CD14-positive monocyte (primary cell): Measurements from ENCODE around the gene EME2. TPM values are rescaled to one million over a fixed set of nuclear protein-coding genes. Genes with fewer than 3 reads are reported as not detected.

ENCODE experiments used
- DNase-seq, 3 donors: peaks; one replicate each; pipeline ENCODE4 v3.0.0-alpha.2; 2011 to 2022
- H2AFZ ChIP-seq: 2 replicates; pipeline ENCODE4 v1.6.0; 2012; ENCODE audit warnings: mild to moderate bottlenecking, low read depth, low read length, inconsistent platforms; ENCODE audit not compliant: insufficient read depth, poor library complexity, severe bottlenecking
- H3K27ac ChIP-seq, 2 donors: 1 replicate in 1 of 2; 2 replicates in 1 of 2; pipeline ENCODE4 v1.5.1; 2012 to 2013; ENCODE audit warnings: low read length in 2 of 2, control low read depth in 1 of 2, inconsistent platforms in 1 of 2, low read depth in 1 of 2, mild to moderate bottlenecking in 1 of 2
- H3K27me3 ChIP-seq, 2 donors: one replicate each; pipeline versions ENCODE4 v1.6.0 to v1.6.1; 2011 to 2013; ENCODE audit warnings: low read length in 2 of 2; ENCODE audit not compliant: control insufficient read depth in 2 of 2, insufficient read depth in 2 of 2
- H3K36me3 ChIP-seq, 2 donors: replicated peaks in 1 of 2; 1 replicate in 1 of 2; 2 replicates in 1 of 2; pipeline versions ENCODE4 v1.5.1 to v1.6.1; 2012 to 2013; ENCODE audit warnings: low read length in 2 of 2, control low read depth in 1 of 2, inconsistent platforms in 1 of 2, mild to moderate bottlenecking in 1 of 2; ENCODE audit not compliant: insufficient read depth in 2 of 2, control insufficient read depth in 1 of 2
- H3K4me1 ChIP-seq, 2 donors: 1 replicate in 1 of 2; 2 replicates in 1 of 2; pipeline versions ENCODE4 v1.5.1 to v1.6.1; 2012 to 2013; ENCODE audit warnings: low read length in 2 of 2, control low read depth in 1 of 2, inconsistent platforms in 1 of 2, mild to moderate bottlenecking in 1 of 2, moderate library complexity in 1 of 2; ENCODE audit not compliant: insufficient read depth in 2 of 2, control insufficient read depth in 1 of 2
- H3K4me2 ChIP-seq: replicated peaks from 2 replicates; pipeline ENCODE3; 2012; ENCODE audit warnings: low read length, moderate library complexity, mild to moderate bottlenecking; ENCODE audit not compliant: poor library complexity, severe bottlenecking; ENCODE audit errors: extremely low read depth
- H3K4me3 ChIP-seq, 3 experiments: fragments of 200-600 bp in 1 of 3; sonication (generic) in 1 of 3; replicated peaks in 1 of 3; 1 replicate in 2 of 3; 2 replicates in 1 of 3; pipeline ENCODE4 v1.5.1; 2011 to 2013; ENCODE audit warnings: low read length in 3 of 3, mild to moderate bottlenecking in 3 of 3, control low read depth in 2 of 3, low read depth in 2 of 3, inconsistent platforms in 1 of 3, moderate library complexity in 1 of 3
- H3K79me2 ChIP-seq: 2 replicates; pipeline ENCODE4 v1.6.0; 2012; ENCODE audit warnings: mild to moderate bottlenecking, control low read depth, inconsistent platforms, low read length, moderate library complexity; ENCODE audit not compliant: insufficient read depth
- H3K9ac ChIP-seq: 2 replicates; pipeline ENCODE4 v1.6.0; 2017; ENCODE audit warnings: low read length, mild to moderate bottlenecking; ENCODE audit not compliant: insufficient read depth, poor library complexity, severe bottlenecking
- H3K9me3 ChIP-seq, 2 donors: replicated peaks in 1 of 2; 1 replicate in 1 of 2; 2 replicates in 1 of 2; pipeline versions ENCODE4 v1.5.1 to v1.6.1; 2012 to 2013; ENCODE audit warnings: low read length in 2 of 2, control low read depth in 1 of 2; ENCODE audit not compliant: control insufficient read depth in 1 of 2, insufficient read depth in 1 of 2
- H4K20me1 ChIP-seq: 2 replicates; pipeline ENCODE4 v1.6.0; 2012; ENCODE audit warnings: mild to moderate bottlenecking, low read length, control low read depth, moderate library complexity; ENCODE audit not compliant: insufficient read depth
- H3K27ac Mint-ChIP-seq, 7 donors: one replicate each; pipeline ENCODE4 v1.8.0; 2020; ENCODE audit warnings: mild to moderate bottlenecking in 7 of 7, mixed read lengths in 7 of 7, moderate library complexity in 6 of 7, inconsistent platforms in 2 of 7
- H3K27me3 Mint-ChIP-seq, 3 donors: one replicate each; pipeline ENCODE4 v1.8.0; 2021 to 2022; ENCODE audit warnings: low read depth in 3 of 3, mild to moderate bottlenecking in 3 of 3, mixed read lengths in 3 of 3, moderate library complexity in 3 of 3, inconsistent platforms in 1 of 3
- H3K36me3 Mint-ChIP-seq, 2 donors: one replicate each; pipeline ENCODE4 v1.8.0; 2020; ENCODE audit warnings: mixed read lengths in 2 of 2, inconsistent platforms in 1 of 2, mild to moderate bottlenecking in 1 of 2
- H3K4me1 Mint-ChIP-seq: one replicate; pipeline ENCODE4 v1.8.0; 2020; ENCODE audit warnings: mild to moderate bottlenecking, mixed read lengths
- H3K4me3 Mint-ChIP-seq, 2 donors: one replicate each; pipeline ENCODE4 v1.8.0; 2020; ENCODE audit warnings: mild to moderate bottlenecking in 2 of 2, mixed read lengths in 2 of 2, moderate library complexity in 1 of 2
- H3K9me3 Mint-ChIP-seq, 7 donors: one replicate each; pipeline ENCODE4 v1.8.0; 2020 to 2022; ENCODE audit warnings: mixed read lengths in 7 of 7, mild to moderate bottlenecking in 6 of 7, moderate library complexity in 6 of 7, inconsistent platforms in 2 of 7
- WGBS: methylation state at CpG from one replicate; pipeline ENCODE4 v1.1.5; 2013; ENCODE audit warnings: missing lambda C conversion rate; ENCODE audit not compliant: insufficient coverage; 5-methylcytosine and 5-hydroxymethylcytosine counted together
- intact Hi-C, 2 donors: fragments of 100-400 bp; cut with micrococcal nuclease; formaldehyde crosslinking; loops; one replicate each; pipeline versions ENCODE4 v1.15.0 to v1.15.1; 2023
- polyA plus RNA-seq, 3 donors: library from polyadenylated mRNA; depleted of rRNA in 1 of 3; unstranded in 2 of 3; stranded (reverse) in 1 of 3; fragments of 300-500 nt in 2 of 3; fragments of >200 nt in 1 of 3; fragmentation: Illumina TruSeq in 2 of 3; gene quantifications; 1 replicate in 2 of 3; 2 replicates in 1 of 3; pipeline ENCODE4 v1.2.3, GENCODE V29; 2012 to 2021
- TF ChIP-seq, protein P1 (sequence below): fragments of 200-600 bp; IDR thresholded peaks from one replicate; pipeline ENCODE4 v1.8.0; 2022; ENCODE audit warnings: antibody characterized with exemption, mild to moderate bottlenecking

The EME2 gene
- polyA plus RNA-seq, 3 donors = 0.26 to 36.6 (median 0.48) TPM

DNA sequence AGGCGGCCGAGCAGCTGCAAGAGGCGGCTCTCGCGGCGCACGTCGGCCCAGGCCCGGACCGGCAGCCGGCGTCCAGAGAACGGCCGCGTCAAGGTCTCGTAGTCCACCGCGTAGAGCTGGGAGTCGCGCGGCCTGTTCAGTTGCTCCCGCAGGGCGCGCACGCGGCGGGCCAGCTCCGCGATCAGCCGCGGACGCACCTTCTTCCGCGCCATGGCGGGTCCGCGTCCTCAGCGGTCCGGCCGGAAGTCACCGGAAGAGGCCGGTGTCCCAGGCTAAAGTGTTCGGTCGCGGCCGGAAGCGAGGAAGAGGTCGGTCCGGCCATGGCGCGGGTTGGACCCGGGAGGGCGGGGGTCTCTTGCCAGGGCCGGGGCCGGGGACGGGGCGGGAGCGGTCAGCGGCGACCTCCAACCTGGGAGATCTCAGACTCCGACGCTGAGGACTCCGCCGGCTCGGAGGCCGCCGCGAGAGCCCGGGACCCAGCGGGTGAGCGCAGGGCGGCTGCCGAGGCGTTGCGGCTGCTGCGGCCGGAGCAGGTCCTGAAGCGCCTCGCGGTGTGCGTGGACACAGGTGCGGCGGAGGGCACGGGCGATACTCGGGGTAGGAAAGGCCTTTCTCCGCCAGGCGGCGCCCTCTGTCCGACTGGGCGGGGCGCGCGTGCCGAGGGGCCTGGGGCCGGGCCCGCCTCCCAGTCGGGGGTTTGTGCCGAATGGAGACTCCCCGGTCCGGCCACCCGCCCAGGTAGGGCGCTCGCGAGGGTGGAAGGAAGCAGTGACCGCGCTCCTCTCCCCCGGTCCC is 495 bp downstream of the EME2 start, which contains the start of gene MRPS34:
TSS of gene MRPS34 (minus strand) at position 227 of the 795 bp plus-strand sequence. CDS start at position 212, 15 bp downstream.
- under 1% methylated on average over 108 of the region's 108 CpGs for WGBS
- peaks cover 28% of the 10 kb centered on the region for H3K4me1 Mint-ChIP-seq
- peak within 1 kb of the TSS; percentile 78 to 99 (median 89) for H3K4me3 ChIP-seq
- peak; percentile 72 to 77 (median 76) for DNase-seq
- peaks cover 0 to 2% (median 0%) of the 10 kb centered on the region in 7 donors for H3K9me3 Mint-ChIP-seq
- peaks cover 10 to 39% of the 10 kb centered on the region in 2 donors for H3K36me3 Mint-ChIP-seq
- H3K4me2 ChIP-seq = peak within 1 kb of the TSS; percentile 100
- peak within 1 kb of the TSS; percentile 90 to 94 for H3K4me3 Mint-ChIP-seq
- no peaks in the 10 kb centered on the region for H3K27me3 ChIP-seq
- H3K4me1 ChIP-seq = peaks cover 30 to 45% of the 10 kb centered on the region in 2 donors
- H3K9ac ChIP-seq = peak within 1 kb of the TSS; percentile 84
- H3K27ac Mint-ChIP-seq = peak within 1 kb of the TSS; percentile 59 to 92 (median 89)
- H4K20me1 ChIP-seq = peaks cover 85% of the 10 kb centered on the region
- peaks cover 0 to 1% (median 0%) of the 10 kb centered on the region in 3 donors for H3K27me3 Mint-ChIP-seq
- H3K36me3 ChIP-seq = peaks cover 42 to 45% of the 10 kb centered on the region in 2 donors
- peaks cover 46% of the 10 kb centered on the region for H3K79me2 ChIP-seq
- H2AFZ ChIP-seq = peak within 1 kb of the TSS; percentile 92
- H3K9me3 ChIP-seq = no peaks in the 10 kb centered on the region
- TF ChIP-seq, protein P1, sequence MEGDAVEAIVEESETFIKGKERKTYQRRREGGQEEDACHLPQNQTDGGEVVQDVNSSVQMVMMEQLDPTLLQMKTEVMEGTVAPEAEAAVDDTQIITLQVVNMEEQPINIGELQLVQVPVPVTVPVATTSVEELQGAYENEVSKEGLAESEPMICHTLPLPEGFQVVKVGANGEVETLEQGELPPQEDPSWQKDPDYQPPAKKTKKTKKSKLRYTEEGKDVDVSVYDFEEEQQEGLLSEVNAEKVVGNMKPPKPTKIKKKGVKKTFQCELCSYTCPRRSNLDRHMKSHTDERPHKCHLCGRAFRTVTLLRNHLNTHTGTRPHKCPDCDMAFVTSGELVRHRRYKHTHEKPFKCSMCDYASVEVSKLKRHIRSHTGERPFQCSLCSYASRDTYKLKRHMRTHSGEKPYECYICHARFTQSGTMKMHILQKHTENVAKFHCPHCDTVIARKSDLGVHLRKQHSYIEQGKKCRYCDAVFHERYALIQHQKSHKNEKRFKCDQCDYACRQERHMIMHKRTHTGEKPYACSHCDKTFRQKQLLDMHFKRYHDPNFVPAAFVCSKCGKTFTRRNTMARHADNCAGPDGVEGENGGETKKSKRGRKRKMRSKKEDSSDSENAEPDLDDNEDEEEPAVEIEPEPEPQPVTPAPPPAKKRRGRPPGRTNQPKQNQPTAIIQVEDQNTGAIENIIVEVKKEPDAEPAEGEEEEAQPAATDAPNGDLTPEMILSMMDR = peak; percentile 97
- intact Hi-C loops = loop anchor here (1.0 to 10.0 kb wide), 5 partner anchors 9 to 351 kb away; partner anchors contain the start of genes CLCN7 (in 1 of the 2), MAPK8IP3 (in 1 of the 2), NUBP2 (in 1 of the 2) and SPSB3 (in 1 of the 2)
- H3K27ac ChIP-seq = peak within 1 kb of the TSS; percentile 39 to 77

DNA sequence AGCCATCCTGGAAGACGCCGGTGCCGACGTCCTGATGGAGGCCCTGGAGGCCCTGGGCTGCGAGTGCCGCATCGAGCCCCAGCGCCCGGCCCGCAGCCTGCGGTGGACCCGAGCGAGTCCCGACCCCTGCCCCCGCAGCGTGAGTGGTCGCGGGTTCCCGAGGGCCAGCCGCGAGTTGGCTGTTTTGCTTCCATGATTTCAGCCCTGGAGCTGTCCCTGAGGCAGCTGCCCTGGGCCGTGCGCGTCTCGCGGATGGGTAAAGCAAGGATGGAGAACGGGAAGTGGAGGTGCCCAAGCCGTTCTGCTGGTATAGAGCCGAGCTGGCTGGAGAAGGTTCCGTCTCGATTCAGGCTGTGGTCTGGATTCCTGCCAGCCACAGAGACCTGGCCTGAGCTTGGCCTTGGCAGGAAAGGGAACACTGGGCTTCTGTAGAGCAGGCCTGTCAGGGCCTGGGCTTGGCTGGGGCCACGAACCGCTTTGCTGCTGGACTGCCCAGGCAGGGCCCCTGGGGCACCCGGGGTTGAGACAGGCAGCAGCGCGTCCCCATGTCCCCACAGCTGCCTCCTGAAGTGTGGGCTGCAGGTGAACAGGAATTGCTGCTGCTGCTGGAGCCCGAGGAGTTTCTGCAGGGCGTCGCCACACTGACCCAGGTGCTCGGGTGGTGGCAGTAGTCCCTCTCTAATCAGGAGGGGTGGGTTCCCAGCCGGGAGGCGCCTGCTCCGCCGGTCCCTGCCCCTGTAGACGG is 1.3 kb downstream of the EME2 start:
- H3K4me2 ChIP-seq = peak overlapping the region; percentile 100
- peaks cover 36 to 42% of the 10 kb centered on the region in 2 donors for H3K36me3 ChIP-seq
- TF ChIP-seq, protein P1 = no peak
- Mint-ChIP-seq H3K9me3 (peaks cover 0 to 2% (median 0%) of the 10 kb centered on the region in 7 donors), H3K27me3 (peaks cover 0 to 1% (median 0%) of the 10 kb centered on the region in 3 donors), H3K4me1 (peaks cover 28% of the 10 kb centered on the region), H3K36me3 (peaks cover 5 to 37% of the 10 kb centered on the region in 2 donors), H3K27ac (peak overlapping the region; percentile 20 to 85 (median 59)), H3K4me3 (peak overlapping the region; percentile 90 to 94)
- peak overlapping the region; percentile 92 for H2AFZ ChIP-seq
- 12% methylated on average over 44 of the region's 45 CpGs for WGBS
- no peaks in the 10 kb centered on the region for H3K27me3 ChIP-seq
- intact Hi-C loops = loop anchor here (1.0 to 10.0 kb wide), 5 partner anchors 8 to 352 kb away; partner anchors contain the start of genes CLCN7 (in 1 of the 2), MAPK8IP3 (in 1 of the 2), NUBP2 (in 1 of the 2) and SPSB3 (in 1 of the 2)
- H3K9me3 ChIP-seq = no peaks in the 10 kb centered on the region
- peak overlapping the region; percentile 84 for H3K9ac ChIP-seq
- H3K4me3 ChIP-seq = peak overlapping the region; percentile 78 to 99 (median 89)
- peaks cover 30 to 45% of the 10 kb centered on the region in 2 donors for H3K4me1 ChIP-seq
- H4K20me1 ChIP-seq = peaks cover 85% of the 10 kb centered on the region
- peaks cover 46% of the 10 kb centered on the region for H3K79me2 ChIP-seq
- peak; percentile 33 to 47 (median 47) for DNase-seq
- peak overlapping the region; percentile 39 to 77 for H3K27ac ChIP-seq
